Muscle of leg (tissue), 11 donors: ENCODE data around the gene CD93. TPM values are rescaled to one million over a fixed set of nuclear protein-coding genes. Genes with fewer than 3 reads are reported as not detected.

Experiments
- DNase-seq: peaks from one replicate; pipeline ENCODE4 v3.0.0; 2013
- H3K27ac ChIP-seq: one replicate; pipeline ENCODE4 v1.5.1; 2013; ENCODE audit warnings: mild to moderate bottlenecking, low read length, control low read depth
- H3K27me3 ChIP-seq: one replicate; pipeline ENCODE4 v1.6.1; 2013; ENCODE audit warnings: low read length; ENCODE audit not compliant: control insufficient read depth, insufficient read depth
- H3K36me3 ChIP-seq: one replicate; pipeline ENCODE4 v1.6.1; 2013; ENCODE audit warnings: low read length; ENCODE audit not compliant: control insufficient read depth, insufficient read depth
- H3K4me1 ChIP-seq: one replicate; pipeline ENCODE4 v1.6.1; 2013; ENCODE audit warnings: low read length; ENCODE audit not compliant: control insufficient read depth, insufficient read depth
- H3K4me3 ChIP-seq: one replicate; pipeline ENCODE4 v1.5.1; 2013; ENCODE audit warnings: low read length, control low read depth
- H3K9me3 ChIP-seq: replicated peaks from 2 replicates; pipeline ENCODE4 v1.6.1; 2013; ENCODE audit warnings: low read depth, low read length; ENCODE audit not compliant: control insufficient read depth
- WGBS: methylation state at CpG from one replicate; pipeline ENCODE4 v1.1.5; 2013; ENCODE audit warnings: missing lambda C conversion rate; ENCODE audit not compliant: insufficient coverage; 5-methylcytosine and 5-hydroxymethylcytosine counted together
- polyA plus RNA-seq, 8 donors: library from polyadenylated mRNA; unstranded; fragments of 120-200 nt; gene quantifications; one replicate each; pipeline versions ENCODE4 v1.2.1 to v1.2.3, GENCODE V29; 2013; ENCODE audit warnings: inconsistent platforms in 1 of 8, low replicate concordance in 1 of 8; ENCODE audit not compliant: insufficient read length in 8 of 8, insufficient read depth in 1 of 8
- total RNA-seq: library from RNA; stranded (reverse); fragments of 120-200 nt; gene quantifications from one replicate; pipeline ENCODE4 v1.2.4, GENCODE V29; 2013

CD93 gene
- total and polyA plus RNA-seq, 9 donors: 48.2 to 69.8 (median 59.7) TPM

- no peak for DNase-seq
- Histone ChIP-seq H3K4me1 (peaks cover 8% of the 10 kb centered on the region), H3K27me3 (peaks cover 52% of the 10 kb centered on the region), H3K27ac (no peak overlapping the region), H3K36me3 (no peaks in the 10 kb centered on the region), H3K9me3 (no peaks in the 10 kb centered on the region), H3K4me3 (no peak overlapping the region)
- 40% methylated on average over 1 of the region's 3 CpGs for WGBS
These were observed 49.1 kb downstream of the CD93 start for GRCh38 chr20:23037017-23037481.

DNA sequence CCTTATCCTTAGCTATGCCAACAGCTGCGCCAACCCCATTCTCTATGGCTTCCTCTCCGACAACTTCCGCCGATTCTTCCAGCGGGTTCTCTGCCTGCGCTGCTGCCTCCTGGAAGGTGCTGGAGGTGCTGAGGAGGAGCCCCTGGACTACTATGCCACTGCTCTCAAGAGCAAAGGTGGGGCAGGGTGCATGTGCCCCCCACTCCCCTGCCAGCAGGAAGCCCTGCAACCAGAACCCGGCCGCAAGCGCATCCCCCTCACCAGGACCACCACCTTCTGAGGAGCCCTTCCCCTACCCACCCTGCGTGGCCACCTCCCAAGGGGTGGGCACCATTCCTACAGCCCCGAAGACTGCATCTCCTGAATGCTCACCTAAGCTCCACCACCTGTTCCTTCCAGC, 49.8 kb downstream of the CD93 start:
- 84% methylated on average over 7 of the region's 11 CpGs for WGBS
- Histone ChIP-seq H3K27me3 (peaks cover 51% of the 10 kb centered on the region), H3K4me3 (no peak overlapping the region), H3K9me3 (no peaks in the 10 kb centered on the region), H3K27ac (no peak overlapping the region), H3K36me3 (no peaks in the 10 kb centered on the region), H3K4me1 (peaks cover 8% of the 10 kb centered on the region)
- no peak for DNase-seq

DNA sequence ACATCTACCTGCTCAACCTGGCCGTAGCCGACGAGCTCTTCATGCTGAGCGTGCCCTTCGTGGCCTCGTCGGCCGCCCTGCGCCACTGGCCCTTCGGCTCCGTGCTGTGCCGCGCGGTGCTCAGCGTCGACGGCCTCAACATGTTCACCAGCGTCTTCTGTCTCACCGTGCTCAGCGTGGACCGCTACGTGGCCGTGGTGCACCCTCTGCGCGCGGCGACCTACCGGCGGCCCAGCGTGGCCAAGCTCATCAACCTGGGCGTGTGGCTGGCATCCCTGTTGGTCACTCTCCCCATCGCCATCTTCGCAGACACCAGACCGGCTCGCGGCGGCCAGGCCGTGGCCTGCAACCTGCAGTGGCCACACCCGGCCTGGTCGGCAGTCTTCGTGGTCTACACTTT, 50.4 kb downstream of the CD93 start:
- Histone ChIP-seq H3K4me3 (no peak overlapping the region), H3K36me3 (no peaks in the 10 kb centered on the region), H3K9me3 (no peaks in the 10 kb centered on the region), H3K27ac (no peak overlapping the region), H3K4me1 (peaks cover 8% of the 10 kb centered on the region), H3K27me3 (peaks cover 51% of the 10 kb centered on the region)
- WGBS: 89% methylated on average over 41 of the region's 41 CpGs
- DNase-seq: no peak

GRCh38 chr20:23034721-23035671, 51.1 kb downstream of the CD93 start, which contains the start of gene SSTR4:
Gene SSTR4 (plus strand): TSS chr20:23035312. CDS start chr20:23035484, 172 bp downstream.
- H3K36me3 ChIP-seq: no peaks in the 10 kb centered on the region
- H3K27me3 ChIP-seq: peaks cover 46% of the 10 kb centered on the region
- 15% methylated on average over 83 of the region's 83 CpGs for WGBS
- DNase-seq: no peak
- no peak within 1 kb of the TSS for H3K27ac ChIP-seq
- no peaks in the 10 kb centered on the region for H3K9me3 ChIP-seq
- no peak within 1 kb of the TSS for H3K4me3 ChIP-seq
- peaks cover 8% of the 10 kb centered on the region for H3K4me1 ChIP-seq

- Histone ChIP-seq H3K4me1 (peaks cover 8% of the 10 kb centered on the region), H3K27ac (no peak overlapping the region), H3K9me3 (no peaks in the 10 kb centered on the region), H3K4me3 (no peak overlapping the region), H3K36me3 (no peaks in the 10 kb centered on the region), H3K27me3 (peaks cover 38% of the 10 kb centered on the region)
- DNase-seq: no peak
- WGBS: no CpG with 5 or more reads among the region's 4 CpGs
These were observed 52.2 kb downstream of the CD93 start for GRCh38 chr20:23033918-23034317.

DNA sequence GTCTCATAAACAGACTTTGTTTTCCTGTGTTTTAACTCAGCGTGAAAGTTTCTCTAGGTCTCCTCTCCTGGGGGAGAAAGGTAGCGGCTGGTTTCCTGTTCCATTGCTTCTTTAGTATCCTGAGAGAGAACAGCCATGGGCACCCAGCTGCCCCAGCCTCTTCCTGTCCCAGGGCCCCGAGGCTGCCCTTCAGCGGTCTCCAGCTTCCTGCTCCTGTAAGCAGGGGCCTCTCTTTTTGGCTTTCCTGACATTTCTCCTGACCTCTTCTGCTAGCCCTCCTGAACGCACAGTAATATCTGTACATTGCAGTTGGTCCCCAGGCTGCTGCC, 53.4 kb downstream of the CD93 start:
- no peak for DNase-seq
- no peaks in the 10 kb centered on the region for H3K9me3 ChIP-seq
- H3K4me3 ChIP-seq: no peak overlapping the region
- 26% methylated on average over 5 of the region's 5 CpGs for WGBS
- H3K27me3 ChIP-seq: peaks cover 33% of the 10 kb centered on the region
- peaks cover 8% of the 10 kb centered on the region for H3K4me1 ChIP-seq
- no peak overlapping the region for H3K27ac ChIP-seq
- H3K36me3 ChIP-seq: no peaks in the 10 kb centered on the region

DNA sequence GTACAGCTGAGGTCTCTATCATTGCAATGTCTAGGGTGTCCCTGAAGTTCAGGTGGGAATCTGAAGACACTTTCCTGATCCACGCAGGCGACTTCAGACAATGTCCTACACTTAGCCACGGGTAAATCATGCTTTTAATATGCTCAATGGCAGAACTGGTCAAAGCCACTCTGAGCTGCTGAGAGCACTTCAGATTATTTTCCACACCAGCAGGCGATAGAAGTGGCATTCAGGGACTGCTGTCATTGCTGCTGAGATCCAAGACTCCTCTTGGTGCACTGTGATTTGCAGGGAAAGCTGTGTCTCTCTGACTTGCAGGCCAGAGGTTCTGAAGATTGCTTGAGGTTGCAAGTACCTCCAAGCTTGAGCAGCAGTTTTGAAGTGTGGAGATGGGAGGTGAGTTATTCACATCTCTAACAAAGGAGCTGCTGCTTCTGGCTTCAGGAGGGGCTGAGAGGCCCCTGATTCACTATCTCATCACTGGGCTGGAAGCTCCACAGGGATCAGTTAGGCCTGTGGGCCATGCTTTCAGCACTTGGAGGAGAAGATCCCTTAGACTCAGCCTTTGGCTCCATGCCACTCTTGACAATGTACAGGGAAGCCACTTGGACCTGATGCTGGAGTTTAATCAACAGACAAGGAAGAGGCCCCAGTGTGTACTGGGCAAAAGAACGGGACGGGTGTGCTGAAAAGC, 53.9 kb downstream of the CD93 start:
- Histone ChIP-seq H3K27me3 (peaks cover 33% of the 10 kb centered on the region), H3K4me3 (no peak overlapping the region), H3K4me1 (peaks cover 8% of the 10 kb centered on the region), H3K36me3 (no peaks in the 10 kb centered on the region), H3K27ac (no peak overlapping the region), H3K9me3 (no peaks in the 10 kb centered on the region)
- peak; percentile 48 for DNase-seq
- WGBS: 62% methylated on average over 4 of the region's 6 CpGs

GRCh38 chr20:23031346-23031745, 54.8 kb downstream of the CD93 start:
- Histone ChIP-seq H3K27me3 (peaks cover 25% of the 10 kb centered on the region), H3K27ac (no peak overlapping the region), H3K4me1 (peaks cover 8% of the 10 kb centered on the region), H3K9me3 (no peaks in the 10 kb centered on the region), H3K4me3 (no peak overlapping the region), H3K36me3 (no peaks in the 10 kb centered on the region)
- DNase-seq: no peak
- WGBS: 84% methylated on average over 6 of the region's 6 CpGs
